NCI-H2227 treated with DMSO at 0.1 percent for 48 hours (cell line): ENCODE measurements around the gene PDE5A.
"Not testable (repeated sequence)": the region's sequence is repeated elsewhere in the genome, so short reads cannot be mapped to it uniquely, and the experiment has no call there.

Experiments used
- DNase-seq: peaks from one replicate; lab custom pipeline; 2025; lab: John Stamatoyannopoulos, UW

PDE5A gene

DNA sequence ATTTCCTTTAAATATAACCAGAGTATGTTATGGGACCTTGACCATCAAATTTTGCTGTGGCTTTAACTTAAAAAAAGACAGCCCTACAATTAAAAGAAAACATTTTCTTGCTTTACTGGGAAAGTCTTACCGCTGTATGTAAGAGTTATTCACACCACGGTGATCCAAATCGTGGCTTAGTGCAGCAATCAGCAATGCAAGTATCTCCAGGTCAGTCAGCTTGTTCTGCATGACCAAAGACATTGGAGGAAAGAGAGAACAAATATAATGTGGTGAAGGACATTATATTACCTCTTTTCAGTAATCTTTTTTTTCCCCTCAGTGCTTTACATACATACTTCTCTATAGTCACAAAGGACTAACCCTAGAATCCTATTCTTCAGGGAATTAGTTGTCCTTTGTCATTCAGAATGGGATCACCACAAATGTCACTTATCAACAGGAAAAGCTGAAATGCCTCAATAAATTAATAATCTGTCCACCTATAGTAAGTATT lies 109.6 kb downstream of the PDE5A start:
- DNase-seq = no peak

DNA sequence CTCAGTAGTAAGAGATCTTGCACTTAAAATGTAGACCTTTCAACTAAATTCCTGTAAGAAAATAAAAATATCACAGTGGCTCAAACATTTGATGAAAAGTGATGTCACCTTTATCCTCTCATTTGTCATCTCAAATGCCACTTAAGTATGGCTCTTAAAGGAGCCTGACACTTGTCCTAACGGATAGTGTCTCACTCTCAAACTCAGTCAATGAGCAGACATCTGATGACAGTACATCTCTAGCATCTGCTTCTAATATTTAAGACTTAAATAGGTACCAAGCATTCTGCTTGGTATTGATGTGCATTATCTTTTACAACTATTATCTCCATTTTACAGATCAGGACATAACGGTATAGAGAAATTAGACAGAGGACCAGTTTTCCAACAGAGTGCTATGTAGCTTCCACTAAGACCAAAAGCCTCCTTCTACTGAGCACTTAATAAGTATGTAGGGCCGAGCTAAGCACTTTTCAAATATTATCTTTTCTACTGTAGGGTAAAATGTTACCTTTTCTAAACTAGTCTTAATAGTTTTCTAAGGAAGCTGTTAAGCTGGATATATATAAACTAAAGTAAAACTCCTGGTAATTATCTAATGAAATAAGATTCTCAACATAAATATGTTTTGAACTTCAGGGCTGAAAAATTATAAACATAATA lies 110.2 kb downstream of the PDE5A start:
- no peak for DNase-seq

DNA sequence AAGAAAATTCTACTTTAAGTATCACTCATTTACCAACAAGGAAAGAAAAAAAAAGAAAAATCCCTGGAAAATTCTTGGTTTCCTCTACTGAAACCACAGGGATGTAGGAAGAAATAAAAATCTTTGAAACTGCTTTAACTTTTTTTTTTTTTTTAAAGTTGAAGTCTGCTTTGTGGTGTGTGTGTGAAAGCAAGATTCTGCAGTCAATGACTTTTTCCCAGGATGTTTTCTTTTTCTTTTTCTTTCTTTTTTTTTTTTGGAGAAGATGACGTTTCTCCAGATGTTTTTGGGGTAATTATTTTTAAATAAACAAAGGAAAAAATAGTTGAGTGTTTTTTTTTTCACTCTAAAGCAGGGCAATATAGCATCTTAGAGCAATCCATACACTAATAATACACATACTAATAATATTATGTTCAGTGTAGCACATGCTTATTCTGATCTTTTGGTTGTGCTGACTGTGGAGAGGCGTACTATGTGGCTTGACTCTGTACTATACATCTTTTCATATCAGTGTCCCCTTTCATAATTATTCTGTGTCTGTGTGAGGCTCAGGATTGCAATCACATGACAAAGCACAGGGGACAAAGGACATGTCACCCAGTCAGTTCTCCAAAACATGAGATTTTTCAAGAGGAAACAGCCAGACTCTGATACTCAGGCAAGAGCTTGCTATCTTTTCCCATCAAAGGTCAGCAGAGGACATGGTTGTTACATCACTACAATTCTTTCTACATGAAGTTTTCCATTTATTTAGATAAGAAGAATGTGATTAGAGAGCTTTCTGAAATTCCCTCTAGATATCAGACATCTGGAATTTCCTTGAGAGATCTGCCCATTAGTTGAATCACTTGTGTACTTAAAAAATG lies 111.0 kb downstream of the PDE5A start:
- no peak for DNase-seq

DNA sequence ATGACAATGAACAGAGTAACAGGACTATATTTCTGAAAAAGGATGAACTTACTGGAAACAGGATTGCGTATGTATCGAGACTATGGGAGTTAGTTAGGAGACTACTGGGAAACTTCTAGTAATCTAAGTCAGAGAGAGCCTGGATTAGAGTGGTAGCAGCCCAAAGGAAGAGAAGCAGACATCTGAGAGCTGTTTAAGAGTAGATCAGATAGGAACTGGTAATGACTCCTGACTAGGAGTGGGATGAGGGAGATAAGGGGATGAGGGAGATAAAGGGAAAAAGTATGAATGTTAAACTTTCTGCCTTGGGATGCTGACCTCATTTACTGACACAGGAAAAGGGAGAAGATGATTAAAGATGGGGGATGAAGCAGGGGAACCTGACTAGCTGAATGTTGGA lies 116.2 kb downstream of the PDE5A start:
- no peak for DNase-seq

DNA sequence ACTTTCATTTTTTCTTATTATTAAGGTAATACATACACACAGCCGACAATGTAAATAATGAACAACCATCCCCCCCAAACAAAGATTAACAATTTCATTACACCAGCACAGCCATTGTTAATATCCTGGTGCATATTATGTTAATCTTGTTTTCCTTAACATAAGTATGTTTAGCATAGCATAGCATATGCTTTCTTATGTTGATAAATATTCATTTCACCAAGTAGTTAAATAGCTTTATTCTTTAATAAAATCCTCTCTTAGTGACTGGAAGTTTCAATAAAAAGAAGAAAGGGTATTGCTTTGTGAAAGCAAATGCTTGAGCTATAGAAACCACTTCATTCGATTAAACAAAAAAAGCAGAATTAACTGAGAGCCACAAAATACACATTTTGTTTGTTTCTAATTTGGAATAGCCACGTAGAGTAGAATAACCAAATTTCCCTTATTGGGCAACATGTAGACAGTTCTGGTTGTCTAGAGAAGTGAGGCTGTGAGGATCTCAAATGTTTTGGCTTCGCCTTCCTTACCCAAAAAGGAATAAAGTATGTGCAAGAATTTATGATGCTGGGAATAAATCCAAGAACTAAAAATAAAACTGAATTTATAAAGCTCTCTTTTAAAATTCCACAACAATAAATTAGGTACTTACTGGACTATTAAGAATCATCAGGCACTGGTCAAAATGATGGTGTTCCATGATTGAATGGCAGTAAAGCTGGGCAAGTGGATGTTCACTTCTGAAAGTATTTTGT lies 118.0 kb downstream of the PDE5A start:
- no peak for DNase-seq

DNA sequence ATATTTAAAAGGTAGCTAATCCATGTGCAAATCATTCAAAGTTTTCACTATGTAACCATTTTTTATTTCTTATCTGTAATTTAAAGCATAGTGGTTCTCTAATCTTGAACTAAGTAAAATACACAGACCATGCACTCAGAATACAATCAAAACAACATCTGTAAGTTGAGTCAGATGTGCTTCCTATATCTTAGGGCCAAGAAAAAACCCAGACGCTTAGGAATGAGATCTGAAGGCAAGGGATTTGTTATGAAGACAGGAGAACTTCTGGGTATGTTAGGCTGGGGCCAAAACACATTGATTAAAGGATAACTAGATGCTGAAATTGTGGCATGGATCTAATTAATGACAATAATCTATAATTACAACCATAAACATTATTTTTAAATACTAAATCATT lies 120.3 kb downstream of the PDE5A start:
- no peak for DNase-seq

DNA sequence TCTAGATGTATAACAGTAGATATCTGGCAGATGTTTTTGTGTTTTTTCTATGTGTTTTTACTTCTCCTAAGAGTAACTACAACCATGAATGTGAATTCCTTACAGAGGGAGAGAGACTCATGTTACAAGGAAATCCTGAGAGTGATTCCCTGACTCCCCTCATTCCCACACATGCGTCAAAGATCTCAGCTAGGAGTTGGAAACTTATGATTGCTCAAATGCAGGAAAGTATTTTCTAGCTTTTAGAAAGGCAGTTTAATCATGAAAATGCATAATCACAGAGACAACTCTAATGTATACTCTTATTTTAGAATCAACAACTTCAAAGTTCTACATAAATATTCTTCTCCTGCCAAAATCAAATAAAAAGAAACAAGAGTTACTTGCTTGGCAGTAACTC lies 121.8 kb downstream of the PDE5A start:
- DNase-seq = no peak

DNA sequence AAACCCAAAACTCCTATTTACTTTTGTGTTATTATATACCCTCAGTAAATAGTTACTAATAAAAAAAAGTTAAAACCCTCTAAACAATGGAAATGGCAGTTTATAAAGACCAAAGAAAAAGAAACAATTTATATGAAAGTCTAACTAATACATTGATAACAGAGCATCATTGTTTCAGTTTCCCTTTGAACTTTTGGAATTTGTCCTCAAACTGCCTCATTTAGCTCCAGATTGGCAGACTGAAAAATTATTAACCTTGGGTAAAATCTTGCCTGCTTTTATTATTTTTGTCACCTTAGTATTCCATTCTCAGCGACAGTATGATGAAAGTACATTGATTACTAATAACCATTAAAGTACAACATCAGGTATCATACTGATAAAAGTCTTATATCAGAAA lies 124.0 kb downstream of the PDE5A start:
- DNase-seq = no peak

DNA sequence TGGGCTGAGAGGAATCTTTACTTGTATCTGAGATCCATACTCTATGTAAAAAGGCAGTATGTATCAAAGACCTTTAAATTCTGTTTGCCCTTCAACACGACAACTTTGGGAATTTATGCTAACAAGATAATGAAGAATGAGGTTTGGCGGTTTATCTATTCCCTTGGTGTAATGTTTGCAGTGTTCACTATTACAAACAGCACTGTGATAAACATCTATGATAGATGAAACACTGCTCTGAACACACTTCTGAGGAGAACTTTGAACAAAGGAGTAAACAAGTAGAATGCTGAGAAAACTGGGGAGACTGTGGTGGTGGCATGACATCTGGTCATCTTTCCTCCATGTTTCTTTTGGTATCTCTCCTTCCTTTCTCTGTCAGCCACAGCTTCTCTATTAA lies 126.9 kb downstream of the PDE5A start:
- no peak for DNase-seq

DNA sequence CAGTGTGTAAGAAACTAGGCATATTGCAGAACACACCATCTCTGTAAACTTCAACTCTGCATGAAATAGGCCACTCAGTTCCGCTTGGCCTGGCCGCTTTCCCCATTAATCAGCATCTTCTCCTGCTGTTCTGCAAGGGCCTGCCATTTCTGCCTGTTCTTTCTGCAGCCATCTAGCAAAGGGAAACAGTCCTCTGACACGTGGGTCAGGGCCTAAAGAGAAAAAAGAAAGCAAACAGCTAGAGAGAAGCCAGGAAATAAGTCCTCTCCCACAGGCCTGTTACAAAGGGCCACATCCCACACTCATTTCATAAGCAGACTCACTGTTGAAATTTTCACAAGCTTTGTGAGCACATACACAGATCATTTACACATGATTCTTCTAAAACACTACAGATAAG lies 130.1 kb downstream of the PDE5A start:
- DNase-seq = no peak

DNA sequence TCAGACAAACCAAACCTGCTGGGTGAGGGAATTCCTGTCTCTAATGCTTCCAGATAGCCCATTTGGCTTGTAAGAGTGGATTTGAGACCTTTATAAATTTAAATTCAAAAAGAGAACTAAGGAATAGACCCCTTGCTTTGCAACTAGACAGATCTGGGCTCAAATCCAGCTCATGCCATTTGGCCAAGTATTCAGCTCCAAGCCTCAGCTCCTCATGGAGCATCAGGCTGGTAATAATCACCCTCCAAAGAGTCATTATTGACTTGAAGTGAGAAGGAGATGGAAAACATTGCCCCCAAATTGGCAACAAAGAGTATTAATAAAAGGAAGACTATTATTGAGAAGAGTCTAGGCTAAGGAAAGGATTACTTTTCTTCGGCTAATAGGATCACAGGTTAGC lies 134.7 kb downstream of the PDE5A start:
- DNase-seq = no peak

DNA sequence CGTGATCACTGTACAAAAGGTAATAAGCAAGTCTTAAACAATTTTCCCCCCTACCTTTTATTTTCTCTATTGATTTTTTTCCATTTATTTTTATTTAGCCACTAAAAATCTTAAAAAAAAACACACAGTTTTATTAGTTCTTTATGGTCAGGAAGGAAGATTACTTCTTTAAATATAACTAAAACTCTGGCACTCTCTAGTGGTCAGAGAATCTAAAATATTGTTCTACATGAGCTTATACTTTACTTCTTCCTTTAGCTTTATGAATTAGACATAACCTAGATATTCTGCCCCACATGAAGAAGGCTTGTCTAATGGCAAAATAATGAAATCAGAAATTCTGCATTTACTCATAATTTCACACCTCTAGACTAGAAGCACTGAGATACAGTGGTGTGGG lies 135.2 kb downstream of the PDE5A start:
- DNase-seq = no peak

DNA sequence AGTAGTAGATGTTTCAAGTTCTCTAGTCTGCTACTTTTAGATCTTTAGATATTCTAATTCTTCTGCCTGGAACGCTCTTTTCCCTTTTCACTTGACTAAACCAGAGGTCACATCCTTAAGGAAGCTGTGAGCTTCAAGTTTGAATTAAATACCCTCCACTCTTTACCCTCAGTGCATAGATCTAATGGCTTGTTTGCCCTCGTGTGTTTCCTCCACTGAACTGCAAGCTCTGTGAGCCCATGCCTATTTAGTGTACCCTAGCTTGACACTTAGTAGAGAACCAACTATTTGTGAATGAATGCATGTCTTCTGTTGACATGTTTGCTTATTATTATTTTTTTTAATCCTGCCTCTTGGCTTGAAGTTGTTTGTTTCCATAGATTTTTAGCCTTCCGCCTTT lies 138.3 kb downstream of the PDE5A start:
- no peak for DNase-seq

DNA sequence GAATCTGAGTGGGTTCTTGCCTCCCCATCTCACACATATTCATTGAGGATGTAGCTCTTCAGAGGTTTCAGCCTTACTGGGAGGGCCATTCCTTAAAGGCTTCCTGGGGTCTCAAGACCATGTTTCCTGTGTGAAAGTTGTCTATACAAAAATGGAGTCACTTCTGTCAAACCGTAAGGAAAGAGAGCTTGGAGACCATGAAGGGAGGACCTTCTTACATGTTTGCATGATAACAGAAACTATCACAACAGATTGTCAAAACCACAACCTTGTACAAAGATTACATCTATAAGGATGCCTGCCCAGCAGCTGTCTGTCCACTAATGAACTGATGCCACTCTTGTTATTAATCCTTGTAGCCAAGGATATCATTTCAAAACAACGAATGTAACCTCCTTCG lies 139.3 kb downstream of the PDE5A start:
- no peak for DNase-seq

DNA sequence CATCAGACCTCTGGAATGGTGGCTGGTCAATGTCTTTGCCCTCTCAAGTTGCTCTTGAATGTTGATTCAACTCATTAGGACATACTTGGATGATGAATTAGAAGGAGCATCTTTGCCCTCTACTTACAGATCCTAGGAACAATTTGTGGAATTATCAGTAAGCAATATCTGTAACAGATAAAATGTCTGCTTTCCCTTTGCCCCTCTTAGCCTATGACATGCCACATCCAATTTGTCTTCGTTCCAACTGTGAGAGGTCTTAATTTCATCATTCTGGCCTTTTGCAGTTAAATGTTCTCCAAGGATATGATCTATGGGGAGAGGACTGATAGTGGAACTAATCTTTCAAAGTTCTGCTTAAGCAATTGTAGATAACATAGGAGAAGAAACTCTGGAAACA lies 148.3 kb downstream of the PDE5A start:
- DNase-seq = no peak

DNA sequence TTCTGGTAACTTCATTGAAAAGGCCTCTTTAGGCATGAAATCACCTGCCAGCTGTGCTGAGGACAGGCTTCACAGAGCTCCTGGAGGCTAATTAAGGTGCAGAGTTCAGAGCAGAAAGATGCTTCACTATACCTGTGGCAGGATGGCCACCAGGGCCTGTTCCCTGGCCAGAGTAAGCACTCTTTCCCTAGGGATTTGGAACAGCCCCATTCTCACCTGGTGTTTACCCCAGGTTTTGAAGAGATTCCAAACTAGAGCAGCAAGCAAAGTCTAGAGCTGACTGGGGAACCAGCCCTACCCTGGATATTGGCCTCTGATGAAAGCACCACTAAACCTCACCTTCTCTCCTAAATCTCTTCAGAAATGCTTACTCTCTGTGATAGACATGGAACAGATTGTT lies 148.8 kb downstream of the PDE5A start:
- no peak for DNase-seq

DNA sequence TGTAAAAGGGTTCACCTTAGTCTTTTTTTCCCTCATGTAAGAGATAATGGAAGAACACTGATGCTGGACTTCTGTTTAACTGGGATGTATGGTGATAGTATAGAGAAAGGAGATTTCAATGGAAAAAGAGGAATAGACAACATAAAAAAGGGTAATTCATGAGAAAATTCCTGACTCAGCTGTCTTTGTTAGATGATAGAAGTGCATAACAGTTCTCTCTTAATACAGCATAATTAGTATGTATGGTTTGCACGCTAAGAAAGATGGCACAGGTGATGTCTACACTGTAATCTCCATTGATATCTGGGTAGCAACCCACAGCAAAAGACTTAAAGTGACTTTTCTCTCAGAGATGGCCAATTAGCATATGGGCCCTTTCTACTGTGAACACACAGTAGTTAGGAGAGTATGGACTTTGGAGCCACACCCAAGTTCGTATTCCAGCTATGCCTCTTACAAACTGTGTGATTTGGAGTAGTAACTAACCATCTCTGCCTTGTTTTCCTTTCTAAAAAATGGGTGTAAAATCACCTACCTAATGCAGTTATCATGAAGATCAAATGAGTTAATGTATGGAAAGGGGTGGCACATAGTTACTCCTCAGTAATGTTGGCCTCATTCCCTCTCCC lies 149.3 kb downstream of the PDE5A start:
- no peak for DNase-seq

DNA sequence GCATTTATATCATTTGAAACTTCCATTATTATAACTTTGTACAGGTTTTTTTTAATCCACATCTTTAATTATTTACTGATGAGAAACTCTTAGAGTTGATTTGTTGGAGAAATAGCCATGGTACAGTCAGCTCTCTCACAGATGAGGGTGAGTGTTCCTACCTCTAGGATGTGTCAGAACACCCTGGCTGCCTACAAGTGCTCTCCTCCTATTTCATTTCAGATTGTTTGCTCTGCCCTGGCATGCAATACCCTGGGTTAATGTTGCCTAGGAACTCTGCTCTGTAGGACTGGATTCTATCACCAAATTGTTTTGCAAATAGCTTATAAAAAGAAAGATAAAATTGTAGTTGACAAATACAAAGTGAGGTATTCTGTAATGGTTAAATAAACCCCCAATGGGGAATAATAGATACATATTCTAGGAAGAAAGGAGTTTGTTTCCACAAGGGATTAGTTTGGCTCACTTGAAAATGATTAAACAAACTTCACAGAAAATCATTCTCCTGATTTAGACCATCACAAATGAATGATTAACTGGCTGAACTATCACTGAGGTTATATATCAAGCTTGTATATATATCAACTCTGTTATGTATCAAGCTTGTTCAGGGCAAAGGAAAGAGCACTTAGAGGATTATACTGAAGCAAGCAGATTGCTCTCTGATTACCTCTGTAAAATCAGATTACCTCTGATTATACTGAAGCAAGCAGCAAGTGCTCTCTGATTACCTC lies 150.0 kb downstream of the PDE5A start:
- no peak for DNase-seq

DNA sequence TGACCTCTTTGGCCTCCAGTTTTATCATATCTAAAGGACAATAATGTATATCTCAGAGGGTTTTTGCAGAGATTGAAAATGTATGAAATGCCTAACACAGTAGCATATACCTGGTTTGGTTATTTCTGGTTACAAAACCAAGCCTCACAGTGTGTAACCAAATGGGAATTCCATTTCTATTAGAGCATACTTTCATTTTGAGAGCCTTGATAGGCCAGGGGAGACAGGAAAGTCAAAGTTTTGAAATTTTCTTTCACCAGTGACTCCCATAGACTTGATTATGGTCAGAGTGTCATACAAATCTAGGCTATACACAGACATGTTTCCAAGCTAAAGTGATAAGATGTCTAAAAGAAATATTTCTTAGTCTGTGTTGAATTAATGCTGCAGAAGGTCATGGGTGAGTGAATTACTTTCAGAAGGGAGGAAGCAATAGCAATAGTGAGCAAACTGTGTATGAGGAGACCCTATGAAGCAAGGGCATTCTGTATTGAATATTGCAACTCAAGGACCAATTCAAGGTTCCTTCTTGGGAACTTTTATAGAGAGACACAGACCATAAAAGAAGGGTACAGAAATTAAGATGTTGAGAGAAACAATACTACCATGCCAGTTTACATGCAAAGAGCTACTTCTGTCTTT lies 151.1 kb downstream of the PDE5A start:
- no peak for DNase-seq

DNA sequence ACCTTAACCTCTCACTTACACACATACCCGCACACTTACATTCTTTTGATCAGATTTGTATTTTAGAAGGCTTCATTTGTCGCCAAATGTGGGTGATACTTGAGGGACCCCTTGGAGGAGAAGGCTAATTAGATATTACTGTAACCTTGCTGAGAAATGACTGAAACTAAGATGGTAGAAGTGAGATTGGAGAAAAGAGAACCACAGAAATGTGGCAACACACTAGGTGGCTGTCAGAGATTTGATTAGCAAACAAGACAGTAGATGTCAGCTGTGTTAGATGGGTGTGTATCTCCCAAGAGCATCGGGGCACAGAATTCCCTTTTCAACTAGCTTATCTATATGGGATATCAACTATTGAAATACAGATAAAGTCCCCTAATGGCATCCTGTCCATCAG lies 157.3 kb downstream of the PDE5A start:
- no peak for DNase-seq

DNA sequence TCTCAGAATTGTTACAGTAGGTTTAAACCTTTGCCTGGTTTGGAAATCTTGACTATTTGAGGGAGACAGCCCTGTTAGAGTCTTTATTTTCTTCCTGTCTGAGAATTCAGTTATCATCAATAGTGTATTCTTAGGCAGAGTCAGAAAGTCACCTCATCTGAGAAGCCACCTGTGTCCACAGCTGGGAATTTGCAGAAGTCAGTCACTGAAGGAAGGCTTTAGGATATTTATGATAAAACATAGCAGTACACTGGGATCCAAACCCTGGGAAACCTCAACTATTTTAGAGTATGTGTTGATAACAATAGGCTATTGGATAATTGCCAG lies 157.9 kb downstream of the PDE5A start:
- not testable (repeated sequence) for DNase-seq
